NCI-H2029 treated with DMSO at 0.1 percent for 48 hours (cell line): ENCODE results near the gene RTTN.

Experiments
- DNase-seq: peaks from one replicate; lab custom pipeline; 2025; lab: John Stamatoyannopoulos, UW

Gene RTTN

DNA sequence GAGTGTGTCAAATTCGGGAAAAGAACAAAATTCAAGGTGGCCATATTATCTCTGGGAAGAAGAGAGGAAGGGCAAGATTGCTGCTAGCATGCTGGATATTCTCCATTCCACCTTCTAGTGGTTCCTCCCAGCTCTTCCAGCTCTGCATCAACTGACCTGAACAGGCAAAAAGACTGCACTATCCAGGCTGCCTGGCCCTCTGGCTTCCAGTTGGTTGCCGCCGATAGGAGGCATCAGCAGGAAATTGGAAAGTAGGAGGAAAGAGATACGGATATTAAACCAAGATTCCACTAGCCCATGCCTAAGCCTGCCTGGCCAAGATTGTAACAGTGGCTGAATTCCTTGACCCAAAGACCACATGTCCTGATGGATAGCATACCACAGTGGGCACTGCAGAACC lies 1.7 kb upstream of the RTTN start:
- DNase-seq, result no peak

DNA sequence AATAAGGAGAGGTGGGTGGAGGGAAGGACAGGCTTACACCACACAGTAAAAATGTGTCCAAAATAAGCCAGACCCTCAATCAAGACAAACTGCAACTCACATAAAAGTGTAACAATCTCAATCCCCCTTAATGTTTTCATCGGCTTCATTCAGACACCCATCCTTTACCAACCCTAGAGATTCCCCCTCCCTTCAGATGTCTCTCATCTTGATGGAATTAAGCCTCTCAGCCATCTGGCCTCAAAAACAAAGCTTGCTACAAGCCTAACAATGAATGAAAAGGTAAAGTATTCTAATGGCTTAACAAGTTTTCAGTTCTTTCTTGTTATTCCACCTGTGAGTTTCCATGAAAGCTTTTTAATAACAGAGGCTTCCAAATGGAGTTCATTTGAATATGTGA lies 5.2 kb downstream of the RTTN start:
- DNase-seq, result no peak

DNA sequence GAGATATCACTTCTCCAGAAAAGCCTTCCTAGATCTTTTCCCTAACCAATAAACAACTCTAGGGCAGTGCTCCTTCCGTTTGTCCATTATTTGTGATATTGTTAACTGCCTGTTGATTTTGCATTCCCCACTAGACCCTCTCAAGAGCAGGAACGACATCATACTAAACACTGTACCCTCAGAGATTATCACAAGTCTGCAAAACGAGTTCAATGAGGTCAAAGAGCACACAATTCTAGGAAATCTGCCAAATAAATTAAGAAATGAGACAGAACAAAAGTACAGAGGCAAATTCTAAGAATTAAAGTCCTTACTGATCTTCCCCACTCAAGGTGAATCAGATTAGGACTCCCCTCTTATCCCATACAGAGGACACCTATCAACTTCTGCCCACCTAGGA lies 7.6 kb downstream of the RTTN start:
- no peak for DNase-seq

DNA sequence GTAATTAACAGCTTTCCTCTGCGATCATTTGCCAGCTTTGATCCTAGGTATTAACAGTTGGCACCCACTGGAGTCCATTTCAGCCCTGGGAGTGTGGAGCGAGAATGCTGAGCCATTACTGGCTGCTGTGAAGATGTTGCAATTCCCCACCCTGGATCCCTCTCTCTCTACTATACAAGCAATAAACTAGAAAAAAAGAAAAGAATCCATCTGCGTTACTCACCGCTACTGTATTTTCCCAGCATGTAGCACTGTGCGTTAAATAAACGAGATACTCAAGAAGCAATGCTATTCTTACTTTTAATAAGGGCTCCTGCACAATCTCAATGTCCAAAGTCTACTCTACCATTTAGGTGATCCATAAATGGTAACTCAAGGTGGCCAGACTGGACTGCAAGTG lies 8.5 kb downstream of the RTTN start:
- DNase-seq, result no peak

DNA sequence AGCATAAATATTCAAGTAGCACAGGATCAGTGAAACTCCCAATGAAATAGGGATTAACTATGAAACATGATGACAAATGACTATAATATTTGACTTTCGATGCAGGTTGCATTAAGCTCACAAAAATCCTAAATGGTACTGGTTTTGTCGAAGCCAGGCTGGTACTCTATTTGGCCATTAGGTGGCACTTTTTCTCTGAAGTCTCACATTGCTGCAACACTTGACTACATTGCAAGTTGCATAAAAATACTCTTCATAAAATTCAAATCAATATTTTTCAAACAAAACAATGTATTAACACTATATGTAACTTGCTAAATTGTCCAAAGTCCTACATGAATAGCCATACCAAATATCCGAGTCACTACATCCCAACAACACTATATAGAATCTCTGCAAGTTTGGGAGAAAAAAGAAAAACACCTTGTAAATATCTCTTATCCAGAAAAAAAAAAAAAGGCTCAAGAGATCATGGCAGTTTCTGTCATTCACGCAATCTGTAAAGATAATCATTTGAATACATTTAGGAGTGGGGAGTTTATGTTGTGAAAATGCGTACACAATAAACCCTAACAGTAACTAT lies 9.5 kb downstream of the RTTN start:
- peak; percentile 0 for DNase-seq

DNA sequence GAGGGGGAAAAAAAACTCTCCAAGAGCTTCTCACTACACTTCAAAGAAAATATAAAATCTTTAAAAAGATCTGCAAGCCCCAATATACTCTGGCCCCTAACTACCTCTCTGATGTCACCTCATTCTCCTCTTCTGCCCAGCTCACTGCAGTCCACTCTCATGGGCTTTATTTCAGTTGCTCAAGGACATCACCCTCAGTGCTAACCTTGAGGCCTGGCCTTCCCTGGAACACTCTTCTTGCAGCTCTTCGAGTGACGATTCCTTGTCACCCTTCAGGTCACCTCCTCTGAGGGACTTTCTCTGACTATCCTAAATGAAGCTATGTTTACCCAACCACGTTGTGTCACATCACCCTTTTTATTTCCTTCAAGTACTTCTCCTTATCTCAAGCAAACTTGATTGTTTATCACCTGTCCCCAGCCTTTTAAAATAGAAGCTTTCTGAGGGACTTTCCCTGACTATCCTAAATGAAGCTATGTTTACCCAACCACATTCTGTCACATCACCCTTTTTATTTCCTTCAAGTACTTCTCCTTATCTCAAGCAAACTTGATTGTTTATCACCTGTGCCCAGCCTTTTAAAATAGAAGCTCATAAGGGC lies 10.4 kb downstream of the RTTN start:
- DNase-seq, result no peak

DNA sequence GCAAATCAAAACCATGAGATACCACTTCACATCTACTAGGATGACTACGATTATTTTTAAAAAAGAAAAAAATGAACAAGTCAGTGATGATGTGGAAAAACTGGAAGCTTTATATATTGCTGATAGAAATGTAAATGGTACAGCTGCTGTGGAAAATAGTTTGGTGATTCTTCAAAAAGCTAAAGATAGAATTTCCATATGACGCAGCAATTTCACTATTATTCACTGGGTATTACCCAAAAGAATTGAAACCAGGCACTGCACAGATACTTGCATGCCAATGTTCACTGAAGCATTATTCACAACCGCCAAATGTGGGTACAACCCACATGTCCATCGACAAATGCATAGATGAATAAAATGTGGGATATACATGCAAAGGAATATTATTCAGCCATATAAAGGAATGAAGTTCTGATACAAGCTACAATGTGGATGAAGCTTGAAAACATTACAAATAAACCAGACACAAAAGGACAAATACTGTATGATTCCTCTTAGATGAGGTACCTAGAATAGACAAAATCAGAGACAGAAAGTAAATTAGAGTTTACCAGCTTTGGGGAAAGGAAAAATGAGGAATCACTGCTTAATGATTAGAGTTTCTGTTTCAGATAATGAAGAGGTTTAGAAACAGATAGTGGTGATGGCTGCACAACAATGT lies 11.1 kb downstream of the RTTN start:
- DNase-seq, result no peak

DNA sequence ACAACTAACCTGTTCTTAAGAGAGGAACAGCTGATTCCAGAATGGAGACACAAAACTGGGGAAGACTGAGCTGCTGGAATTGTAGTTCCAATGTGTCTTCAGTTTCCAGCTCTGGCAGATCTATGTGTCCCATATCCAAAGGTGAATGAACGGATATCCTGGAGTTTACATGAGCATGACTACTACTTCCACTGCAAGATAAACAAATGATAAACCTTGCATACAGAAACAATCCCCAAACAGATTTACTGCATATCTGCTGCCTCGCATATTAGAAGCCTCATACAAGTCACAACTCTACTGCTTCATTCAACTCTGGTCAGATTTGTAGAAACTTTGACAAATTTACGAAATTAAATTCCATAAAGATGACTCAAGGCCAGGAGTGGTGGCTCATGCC lies 15.0 kb downstream of the RTTN start:
- DNase-seq, result no peak

DNA sequence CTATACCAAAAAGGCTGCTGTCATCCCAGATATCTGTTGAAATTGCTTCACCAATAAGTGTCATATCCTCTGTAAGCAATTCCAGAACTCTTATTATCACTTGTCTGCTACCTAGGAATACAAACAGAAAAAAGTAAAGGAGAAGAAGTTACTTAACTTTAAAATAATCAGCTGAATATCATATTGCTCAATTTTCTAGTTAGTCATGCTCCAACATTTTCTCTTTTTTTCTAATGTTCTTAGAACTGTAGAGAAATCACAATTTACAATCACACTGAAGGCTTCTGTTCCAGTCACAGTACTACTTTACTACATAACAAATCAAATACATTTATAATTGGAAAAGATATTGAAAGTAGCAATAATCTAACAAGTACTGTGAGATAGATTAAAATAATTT lies 17.4 kb downstream of the RTTN start:
- DNase-seq, result no peak

DNA sequence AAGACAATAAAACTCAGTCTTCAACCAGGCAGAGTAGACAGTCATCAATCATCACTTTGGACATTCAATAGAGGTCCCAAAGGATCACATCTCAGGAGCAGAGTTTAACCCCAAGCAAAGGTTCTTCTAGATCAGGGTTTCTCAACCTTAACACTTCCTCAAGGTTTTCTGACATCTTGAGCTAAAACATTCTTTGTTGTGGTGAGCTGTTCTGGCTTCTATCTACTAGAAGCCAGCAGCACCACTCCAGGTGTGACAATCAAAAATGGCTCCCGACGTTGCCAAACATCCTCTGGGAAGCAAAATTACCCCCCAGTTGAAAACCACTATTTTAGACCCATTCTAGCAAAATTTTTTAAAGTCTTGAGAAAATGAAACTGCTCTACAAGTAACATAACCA lies 22.0 kb downstream of the RTTN start:
- DNase-seq, result no peak

DNA sequence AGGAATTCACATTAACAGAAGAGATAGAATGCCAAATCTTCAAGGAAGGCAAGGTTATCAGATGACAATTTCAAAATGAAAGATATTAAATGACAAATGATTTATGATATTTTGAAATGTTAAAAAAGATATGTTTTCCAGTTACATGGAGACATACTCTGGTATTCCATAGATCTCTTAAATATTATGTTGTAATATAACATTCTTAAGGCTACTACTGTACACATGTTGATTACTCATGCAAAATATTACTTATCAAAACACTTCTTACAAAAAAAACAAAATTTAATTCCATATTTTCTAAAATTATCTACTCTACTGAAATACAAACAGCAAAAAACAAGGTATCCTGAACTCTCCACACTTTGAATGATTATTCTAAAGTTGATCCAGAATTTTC lies 22.9 kb downstream of the RTTN start:
- DNase-seq, result no peak

DNA sequence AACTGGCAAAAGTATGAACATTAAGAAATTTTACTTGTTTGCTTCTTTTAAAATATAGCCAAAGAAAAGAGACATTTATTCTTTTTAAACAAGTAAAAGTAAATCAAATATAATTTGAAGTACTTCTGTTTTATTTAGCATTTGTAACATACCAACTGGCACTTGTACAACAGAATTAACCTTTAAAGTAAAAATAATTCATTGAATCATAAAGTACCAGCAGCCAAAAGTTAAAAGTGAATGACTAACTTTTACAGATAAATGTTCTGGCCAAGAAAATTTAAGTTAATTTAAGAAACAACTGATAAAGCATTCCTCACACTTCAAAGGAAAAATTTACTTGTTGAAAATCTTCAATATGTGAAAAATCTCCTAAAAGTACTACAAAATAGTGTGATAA lies 23.8 kb downstream of the RTTN start:
- DNase-seq, result no peak

DNA sequence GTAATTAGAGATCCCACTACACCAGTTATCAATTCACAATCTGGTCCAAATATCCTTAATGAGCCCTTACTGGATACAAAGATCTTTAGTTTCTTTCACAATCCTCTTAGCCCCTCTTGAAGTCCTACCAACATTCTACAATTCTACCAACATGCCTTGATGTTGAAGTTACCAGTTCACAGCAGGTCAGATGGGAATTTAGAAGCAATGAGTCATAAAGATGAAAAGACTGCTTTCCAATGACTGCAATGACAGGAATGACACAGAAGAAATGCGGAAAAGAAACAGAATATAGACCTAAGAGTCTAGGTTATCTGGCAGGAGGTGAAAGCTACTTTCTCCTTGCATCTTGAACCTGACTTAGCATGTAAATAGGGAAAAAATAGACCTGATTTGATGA lies 24.5 kb downstream of the RTTN start:
- no peak for DNase-seq

DNA sequence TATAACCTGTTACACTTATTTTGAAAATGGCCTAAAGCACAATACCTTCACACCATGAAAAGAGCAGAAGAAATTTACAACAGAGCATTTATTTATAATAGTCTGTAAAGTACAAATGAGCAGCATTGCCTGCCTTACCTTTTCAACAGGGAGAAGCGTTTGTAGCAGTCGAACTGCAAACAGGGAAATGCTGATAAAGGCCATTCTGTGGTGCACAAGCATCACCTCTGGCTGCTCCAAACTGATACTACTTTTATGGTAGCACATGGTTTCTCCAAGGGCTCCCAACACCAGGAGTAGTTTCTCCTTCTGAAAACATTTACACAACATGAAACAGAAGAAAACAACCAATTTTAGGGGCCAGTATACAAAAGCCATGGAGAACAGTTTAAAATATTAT lies 28.9 kb downstream of the RTTN start:
- DNase-seq, result no peak

DNA sequence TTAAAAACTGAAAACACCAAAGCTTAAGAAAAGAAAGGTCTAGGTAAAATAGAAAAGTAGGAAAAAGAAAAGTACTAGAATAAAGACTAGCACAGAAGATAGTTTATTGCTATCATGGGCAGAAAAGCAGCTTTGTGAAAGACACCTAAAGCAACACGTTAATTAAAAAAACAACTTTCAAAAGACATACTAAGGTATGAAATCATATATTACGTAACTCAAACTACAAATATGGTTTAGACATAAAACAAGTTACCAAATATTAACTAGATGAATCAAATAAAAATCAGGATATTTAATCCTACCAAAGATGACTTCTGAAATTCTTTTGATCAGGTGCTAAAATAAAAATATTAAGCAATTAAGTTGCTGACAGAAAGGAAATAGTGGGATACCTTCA lies 30.3 kb downstream of the RTTN start:
- DNase-seq, result no peak

DNA sequence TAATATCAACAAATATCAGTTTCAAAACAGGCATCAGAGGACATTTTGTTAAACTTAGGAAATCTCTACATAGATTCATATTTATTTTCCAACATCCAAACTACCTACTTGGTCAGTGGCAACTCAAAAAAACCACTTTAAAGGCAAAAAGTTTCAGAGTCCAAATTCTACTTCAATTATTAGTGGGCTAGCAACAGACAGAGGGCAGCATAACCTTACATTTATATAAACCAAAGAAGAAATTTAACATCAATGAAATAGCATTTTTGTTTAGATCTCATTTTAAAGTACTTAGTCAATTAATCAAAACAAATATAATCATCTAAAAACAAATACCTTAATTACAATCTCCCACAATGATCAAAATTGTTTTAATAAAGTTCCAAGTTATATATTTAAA lies 33.3 kb downstream of the RTTN start:
- DNase-seq, result no peak

DNA sequence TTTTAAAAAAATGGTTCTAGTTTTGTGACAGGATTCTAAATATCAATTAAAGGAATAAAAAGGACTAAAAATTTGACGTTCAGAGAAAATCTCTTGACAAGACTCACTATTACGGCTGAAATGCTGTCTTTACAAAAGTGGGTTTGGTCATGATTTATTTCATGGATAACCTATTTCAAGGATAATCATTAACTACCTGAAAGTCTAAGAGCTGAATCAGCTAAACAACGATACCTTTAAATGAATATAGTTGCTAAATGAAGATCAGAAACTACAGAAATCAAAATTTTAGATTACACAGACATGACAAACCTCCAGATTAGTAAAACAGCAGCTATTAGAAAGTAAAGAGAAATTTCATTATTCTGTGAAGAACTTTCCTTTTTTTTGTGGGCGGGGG lies 35.7 kb downstream of the RTTN start:
- DNase-seq, result no peak

DNA sequence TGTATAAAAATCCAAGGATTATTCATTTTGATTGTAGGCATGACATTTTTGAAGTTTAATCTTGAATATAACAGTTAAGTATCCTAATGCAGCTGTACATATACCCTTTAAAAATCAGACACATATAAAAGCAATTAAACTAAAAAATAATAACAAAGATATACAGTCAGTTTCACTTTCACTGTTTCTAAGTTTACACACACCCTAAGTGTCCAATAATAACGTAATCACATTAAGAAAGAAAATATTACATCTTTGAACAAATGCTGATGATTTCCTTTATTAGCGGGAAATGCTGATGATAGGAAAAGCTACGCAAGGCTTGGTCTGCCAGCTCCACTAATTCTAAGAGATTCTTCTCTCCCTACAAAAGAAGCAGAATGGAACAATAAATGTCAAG lies 38.8 kb downstream of the RTTN start:
- DNase-seq, result no peak

DNA sequence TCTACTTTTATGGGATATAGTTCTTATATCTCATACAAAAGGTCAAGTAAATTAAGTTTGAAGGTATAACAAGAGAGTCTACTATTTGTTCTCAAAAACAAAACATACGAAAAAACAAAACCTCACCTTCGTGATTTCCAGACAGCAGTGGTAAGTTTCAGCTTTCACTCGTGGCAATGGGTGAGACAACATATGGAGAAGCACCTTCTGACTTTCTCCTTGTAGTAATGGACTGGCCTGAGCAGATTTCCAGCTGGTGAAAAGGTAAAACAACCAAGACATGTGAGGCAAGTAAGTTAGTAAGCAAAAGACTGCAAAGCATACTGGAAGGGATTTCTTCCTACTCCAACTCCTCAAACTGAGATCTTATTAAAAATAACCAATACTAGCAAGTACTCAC lies 39.6 kb downstream of the RTTN start:
- DNase-seq, result no peak

DNA sequence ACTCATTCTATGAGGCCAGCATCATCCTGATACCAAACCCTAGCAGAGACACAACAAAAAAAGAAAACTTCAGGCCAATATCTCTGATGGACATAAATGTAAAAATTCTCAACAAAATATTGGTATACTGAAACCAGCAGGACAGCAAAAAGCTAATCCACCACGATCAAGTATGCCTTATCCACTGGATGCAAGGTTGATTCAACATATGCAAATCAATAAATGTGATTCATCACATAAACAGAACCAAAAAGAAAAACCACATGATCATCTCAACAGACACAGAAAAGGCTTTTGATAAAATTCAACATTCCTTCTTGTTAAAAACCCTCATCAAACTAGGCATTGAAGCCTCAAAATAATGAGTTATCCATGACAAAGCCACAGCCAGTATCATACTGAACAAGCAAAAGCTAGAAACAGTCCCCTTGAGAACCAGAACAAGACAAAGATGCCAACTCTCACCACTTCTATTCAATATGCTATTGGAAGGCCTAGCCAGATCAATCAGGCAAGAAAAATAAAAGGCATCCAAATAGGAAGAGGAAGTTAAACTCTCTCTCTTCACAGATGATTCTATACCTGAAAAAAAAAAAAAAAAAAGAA lies 45.3 kb downstream of the RTTN start:
- DNase-seq, result no peak

DNA sequence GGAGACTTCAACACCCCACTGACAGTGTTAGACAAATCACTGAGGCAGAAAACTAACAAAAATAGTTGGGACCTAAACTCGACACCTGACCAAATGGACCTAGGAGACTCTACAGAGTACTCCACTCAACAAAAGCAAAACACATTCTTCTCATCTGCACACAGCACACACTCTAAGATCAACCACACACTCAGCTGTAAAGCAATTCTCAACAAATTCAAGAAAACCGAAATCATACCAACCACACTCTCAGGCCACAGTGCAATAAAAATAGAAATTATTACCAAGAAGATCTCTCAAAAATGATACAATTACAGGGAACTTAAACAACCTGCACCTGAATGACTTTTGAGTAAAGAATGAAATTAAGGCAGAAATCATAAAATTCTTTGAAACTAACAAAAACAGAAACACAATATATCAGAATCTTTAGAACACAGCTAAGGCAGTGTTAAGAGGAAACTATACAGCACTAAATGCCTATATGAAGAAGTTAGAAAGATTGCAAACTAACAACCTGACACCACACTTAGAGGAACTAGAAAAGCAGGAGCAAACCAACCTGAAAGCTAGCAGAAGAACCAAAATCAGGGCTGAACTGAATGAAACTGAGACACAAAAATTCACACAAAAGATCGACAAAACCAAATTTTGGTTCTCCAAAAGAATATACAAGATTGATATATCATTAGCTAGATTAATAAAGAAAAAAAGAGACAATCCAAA lies 46.3 kb downstream of the RTTN start:
- no peak for DNase-seq

DNA sequence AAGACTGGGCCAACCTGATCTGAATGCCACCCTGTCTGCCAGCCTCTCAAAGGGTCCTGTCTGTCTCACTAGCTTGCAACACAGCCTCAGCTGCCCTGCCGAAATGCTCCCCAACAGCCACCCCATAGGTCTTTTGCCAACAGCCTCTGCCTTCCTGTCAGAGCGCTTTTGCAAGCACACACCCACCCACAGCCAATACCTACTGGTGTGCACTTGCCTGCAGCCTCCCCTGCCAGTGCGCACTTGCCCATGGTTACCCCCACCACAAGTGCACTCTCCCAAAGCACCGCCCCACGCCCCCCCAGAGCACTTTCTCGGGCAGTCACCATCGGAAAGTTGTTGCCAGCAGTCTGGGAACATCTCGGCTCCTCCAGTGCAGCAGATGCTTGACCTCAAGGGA lies 48.6 kb downstream of the RTTN start:
- no peak for DNase-seq

DNA sequence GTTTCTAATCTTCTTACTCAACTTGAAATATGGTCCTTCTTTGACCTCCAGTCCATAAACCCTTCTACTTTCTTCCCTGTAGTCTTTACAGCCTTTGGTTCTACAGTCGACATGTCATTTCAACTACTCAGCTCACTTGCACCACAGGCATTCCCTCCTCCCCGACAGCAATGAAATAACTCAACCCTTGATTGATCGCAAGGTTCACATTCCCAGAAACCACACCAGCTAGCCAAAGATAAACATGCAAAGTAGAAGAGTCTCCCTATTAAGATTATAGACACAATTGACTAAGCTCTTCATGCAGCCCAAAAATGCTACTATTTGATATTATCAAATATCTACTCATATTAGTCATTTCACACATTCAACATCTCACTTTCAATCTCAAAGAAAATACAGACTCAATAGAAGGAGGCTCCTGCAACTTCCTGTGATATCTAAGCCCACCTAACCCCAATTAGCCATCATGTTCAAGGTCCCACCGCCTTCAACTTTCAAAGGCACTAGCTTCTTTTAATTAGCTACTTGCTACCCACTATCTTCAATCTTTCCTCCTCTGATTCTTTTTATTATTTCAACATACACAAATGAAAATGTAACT lies 50.8 kb downstream of the RTTN start:
- DNase-seq, result no peak
